Calu3 (cell line): ENCODE data around the gene PNLDC1. TPM values are rescaled to one million over a fixed set of nuclear protein-coding genes. Genes with fewer than 3 reads are reported as not detected.

ENCODE experiments used
- BruUV-seq: library from RNA; stranded (reverse); fragments of 400-500 nt; replicated peaks from 2 replicates; lab custom pipeline; 2021; lab: Mats Ljungman, UMichigan
- CTCF ChIA-PET: fragments of 300-600 bp; sonication (Branson Sonifier 250); formaldehyde crosslinking; loops from one replicate; lab custom pipeline; 2022; ENCODE audit warnings: antibody characterized with exemption; lab: Charles Lee
- DNase-seq: peaks from one replicate; pipeline ENCODE4 v3.0.0; 2022
- H3K27ac Mint-ChIP-seq: one replicate; pipeline ENCODE4 v1.8.0; 2022; ENCODE audit warnings: mixed read lengths; ENCODE audit not compliant: unreplicated experiment
- H3K27me3 Mint-ChIP-seq: one replicate; pipeline ENCODE4 v1.8.0; 2022; ENCODE audit warnings: mixed read lengths; ENCODE audit not compliant: unreplicated experiment
- H3K36me3 Mint-ChIP-seq: one replicate; pipeline ENCODE4 v1.8.0; 2022; ENCODE audit warnings: mild to moderate bottlenecking, moderate library complexity, mixed read lengths; ENCODE audit not compliant: insufficient read depth, unreplicated experiment
- H3K4me1 Mint-ChIP-seq: one replicate; pipeline ENCODE4 v1.8.0; 2022; ENCODE audit warnings: mild to moderate bottlenecking, low read depth, mixed read lengths; ENCODE audit not compliant: unreplicated experiment
- H3K4me3 Mint-ChIP-seq: one replicate; pipeline ENCODE4 v1.8.0; 2022; ENCODE audit warnings: mild to moderate bottlenecking, low read depth, moderate library complexity, mixed read lengths; ENCODE audit not compliant: unreplicated experiment
- H3K9me3 Mint-ChIP-seq: one replicate; pipeline ENCODE4 v1.8.0; 2022; ENCODE audit warnings: low read depth, mixed read lengths; ENCODE audit not compliant: unreplicated experiment
- intact Hi-C: fragments of 100-400 bp; cut with micrococcal nuclease; formaldehyde crosslinking; loops from one replicate; pipeline ENCODE4 v1.10.0; 2022; ENCODE audit not compliant: unreplicated experiment
- total RNA-seq: library from RNA; stranded (reverse); gene quantifications from 2 replicates; pipeline ENCODE4 v1.2.3, GENCODE V29; 2022
- TF ChIP-seq, protein P1 (sequence below): fragments of 200-600 bp; IDR thresholded peaks from one replicate; pipeline ENCODE4 v1.8.0; 2022; ENCODE audit warnings: antibody characterized with exemption; ENCODE audit not compliant: unreplicated experiment

The PNLDC1 gene
- total RNA-seq, 1 experiment from 2014 or later: 0.52 TPM

DNA sequence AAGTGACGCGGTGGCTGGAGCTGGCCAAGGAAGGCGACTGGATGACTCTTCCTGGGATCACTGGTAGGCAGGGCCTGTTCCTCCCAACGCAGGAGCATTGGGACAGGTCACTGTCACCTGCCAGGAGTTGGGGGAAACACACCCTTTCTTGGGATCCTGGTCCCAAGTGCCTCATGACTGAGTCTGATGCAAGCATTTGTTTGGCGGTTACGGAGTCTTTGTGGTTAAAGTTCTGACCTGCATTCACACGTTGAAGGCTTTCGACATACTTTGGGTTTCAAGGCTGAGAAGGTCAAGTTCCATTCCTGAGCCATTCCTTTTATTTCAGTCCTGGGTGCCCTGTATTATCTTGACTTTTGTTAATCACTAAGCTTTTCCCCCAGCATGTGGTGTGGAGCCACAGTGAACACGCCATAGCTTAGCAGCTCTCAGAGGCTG, 6.0 kb downstream of the PNLDC1 start:
- CTCF ChIA-PET: interaction anchor here (0.5 to 1.4 kb wide), 2 partner anchors 16 to 79 kb away, joined by 7 to 14 read pairs; partner anchors contain the start of genes MRPL18 and TCP1
- DNase-seq: peak; percentile 55
- no TSS peak for BruUV-seq
- no peaks in the 10 kb centered on the region for H3K9me3 Mint-ChIP-seq
- H3K4me1 Mint-ChIP-seq: peaks cover 29% of the 10 kb centered on the region
- H3K27ac Mint-ChIP-seq: peak overlapping the region; percentile 44
- TF ChIP-seq, protein P1, sequence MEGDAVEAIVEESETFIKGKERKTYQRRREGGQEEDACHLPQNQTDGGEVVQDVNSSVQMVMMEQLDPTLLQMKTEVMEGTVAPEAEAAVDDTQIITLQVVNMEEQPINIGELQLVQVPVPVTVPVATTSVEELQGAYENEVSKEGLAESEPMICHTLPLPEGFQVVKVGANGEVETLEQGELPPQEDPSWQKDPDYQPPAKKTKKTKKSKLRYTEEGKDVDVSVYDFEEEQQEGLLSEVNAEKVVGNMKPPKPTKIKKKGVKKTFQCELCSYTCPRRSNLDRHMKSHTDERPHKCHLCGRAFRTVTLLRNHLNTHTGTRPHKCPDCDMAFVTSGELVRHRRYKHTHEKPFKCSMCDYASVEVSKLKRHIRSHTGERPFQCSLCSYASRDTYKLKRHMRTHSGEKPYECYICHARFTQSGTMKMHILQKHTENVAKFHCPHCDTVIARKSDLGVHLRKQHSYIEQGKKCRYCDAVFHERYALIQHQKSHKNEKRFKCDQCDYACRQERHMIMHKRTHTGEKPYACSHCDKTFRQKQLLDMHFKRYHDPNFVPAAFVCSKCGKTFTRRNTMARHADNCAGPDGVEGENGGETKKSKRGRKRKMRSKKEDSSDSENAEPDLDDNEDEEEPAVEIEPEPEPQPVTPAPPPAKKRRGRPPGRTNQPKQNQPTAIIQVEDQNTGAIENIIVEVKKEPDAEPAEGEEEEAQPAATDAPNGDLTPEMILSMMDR: no peak
- H3K36me3 Mint-ChIP-seq: peaks cover 17% of the 10 kb centered on the region
- intact Hi-C loops: loop anchor here (5.0 kb wide), 1 partner anchor 46 kb away; no protein-coding TSS in a partner anchor
- H3K27me3 Mint-ChIP-seq: peaks cover 11% of the 10 kb centered on the region
- H3K4me3 Mint-ChIP-seq: no peak overlapping the region

DNA sequence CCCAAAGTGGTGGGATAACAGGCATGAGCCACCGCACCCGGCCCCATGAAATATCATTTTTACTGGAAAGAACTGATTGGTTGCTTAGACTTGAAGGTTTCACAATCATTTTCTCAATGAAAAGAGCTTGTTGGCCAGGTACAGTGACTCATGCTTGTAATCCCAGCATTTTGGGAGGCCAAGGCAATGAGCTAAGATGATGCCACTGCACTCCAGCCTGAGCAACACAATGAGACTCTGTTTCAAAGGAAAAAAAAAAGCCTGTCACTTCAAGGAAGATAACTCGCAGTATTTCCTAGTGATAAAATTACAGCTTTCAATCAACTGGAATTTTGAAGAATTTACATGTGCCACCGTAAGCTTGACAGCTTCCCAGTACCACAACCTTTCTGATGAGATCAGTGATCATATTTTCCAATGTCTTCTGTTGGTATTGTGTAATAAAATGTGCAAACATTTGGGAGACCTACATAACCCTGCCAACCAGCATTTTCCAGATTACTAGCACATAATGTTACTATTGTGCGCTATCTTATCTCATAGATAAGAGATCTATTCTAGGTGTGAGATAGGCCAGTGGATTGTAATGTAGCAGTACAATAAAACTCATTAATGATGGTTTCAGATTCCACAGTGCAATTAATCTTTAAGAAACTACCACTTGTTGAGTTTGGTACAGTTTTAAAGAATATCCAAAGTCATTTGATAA, 7.2 kb downstream of the PNLDC1 start:
- Mint-ChIP-seq H3K27me3 (peaks cover 15% of the 10 kb centered on the region), H3K4me1 (peaks cover 29% of the 10 kb centered on the region), H3K4me3 (peak overlapping the region; percentile 9), H3K36me3 (peaks cover 17% of the 10 kb centered on the region), H3K27ac (peak overlapping the region; percentile 76), H3K9me3 (no peaks in the 10 kb centered on the region)
- TF ChIP-seq, protein P1: no peak
- no TSS peak for BruUV-seq
- intact Hi-C loops: loop anchor here (1.0 to 5.0 kb wide), 2 partner anchors 17 to 45 kb away; partner anchors contain the start of gene MRPL18
- CTCF ChIA-PET: interaction anchor here (0.7 to 1.4 kb wide), 3 partner anchors 17 to 78 kb away, joined by 3 to 14 read pairs (median 4); partner anchors contain the start of genes MRPL18 and TCP1
- peak; percentile 73 for DNase-seq

DNA sequence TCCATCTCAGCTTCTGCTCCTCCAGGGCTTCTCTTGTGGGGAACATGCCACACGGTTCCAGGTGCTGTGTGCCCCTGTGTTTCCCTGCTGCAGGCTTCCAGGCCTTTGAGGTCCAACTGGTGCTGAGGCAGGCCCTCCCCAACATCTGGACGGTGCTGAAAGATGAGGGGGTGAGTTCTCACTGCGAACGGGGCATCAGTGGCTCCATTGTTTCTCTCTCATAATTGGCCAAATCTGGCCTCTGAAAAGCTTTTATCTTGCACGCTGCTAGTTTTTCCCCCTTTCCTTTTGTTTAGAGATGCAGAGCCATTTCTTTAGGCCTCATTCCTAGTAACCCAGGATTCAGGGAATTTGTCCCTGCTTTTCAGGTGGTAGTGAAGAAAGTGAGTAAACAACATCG, 8.6 kb downstream of the PNLDC1 start:
- TF ChIP-seq, protein P1: no peak
- H3K36me3 Mint-ChIP-seq: peaks cover 17% of the 10 kb centered on the region
- H3K27ac Mint-ChIP-seq: no peak overlapping the region
- H3K4me1 Mint-ChIP-seq: peaks cover 29% of the 10 kb centered on the region
- CTCF ChIA-PET: no interaction called here
- intact Hi-C loops: loop anchor here (5.0 kb wide), 1 partner anchor 44 kb away; no protein-coding TSS in a partner anchor
- peaks cover 20% of the 10 kb centered on the region for H3K27me3 Mint-ChIP-seq
- H3K9me3 Mint-ChIP-seq: no peaks in the 10 kb centered on the region
- H3K4me3 Mint-ChIP-seq: no peak overlapping the region
- no TSS peak for BruUV-seq
- no peak for DNase-seq

DNA sequence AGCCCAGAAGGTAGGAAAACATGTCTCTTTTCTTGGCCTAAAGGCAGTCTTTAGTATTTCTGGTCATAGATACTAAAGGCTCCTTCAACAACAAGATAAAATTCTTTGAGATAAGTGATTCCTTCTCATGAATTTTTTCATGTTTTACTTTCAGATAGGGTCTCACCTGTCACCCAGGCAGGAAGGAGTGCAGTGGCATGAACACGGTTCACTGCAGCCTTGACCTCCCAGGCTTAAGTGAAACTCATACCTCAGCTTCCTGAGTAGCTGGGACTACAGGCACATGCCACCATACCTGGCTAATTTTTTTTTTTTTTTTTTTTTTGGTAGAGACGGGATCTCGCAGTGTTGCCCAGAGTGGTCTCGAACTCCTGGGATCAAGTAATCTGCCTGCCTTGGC, 9.1 kb downstream of the PNLDC1 start:
- Mint-ChIP-seq H3K4me1 (peaks cover 29% of the 10 kb centered on the region), H3K27me3 (peaks cover 25% of the 10 kb centered on the region), H3K27ac (no peak overlapping the region), H3K4me3 (no peak overlapping the region), H3K9me3 (no peaks in the 10 kb centered on the region), H3K36me3 (peaks cover 17% of the 10 kb centered on the region)
- no TSS peak for BruUV-seq
- no peak for DNase-seq
- CTCF ChIA-PET: no interaction called here
- TF ChIP-seq, protein P1: no peak
- intact Hi-C loops: loop anchor here (5.0 kb wide), 1 partner anchor 43 kb away; no protein-coding TSS in a partner anchor
